ENCODE data around the gene EPC2.

DNA sequence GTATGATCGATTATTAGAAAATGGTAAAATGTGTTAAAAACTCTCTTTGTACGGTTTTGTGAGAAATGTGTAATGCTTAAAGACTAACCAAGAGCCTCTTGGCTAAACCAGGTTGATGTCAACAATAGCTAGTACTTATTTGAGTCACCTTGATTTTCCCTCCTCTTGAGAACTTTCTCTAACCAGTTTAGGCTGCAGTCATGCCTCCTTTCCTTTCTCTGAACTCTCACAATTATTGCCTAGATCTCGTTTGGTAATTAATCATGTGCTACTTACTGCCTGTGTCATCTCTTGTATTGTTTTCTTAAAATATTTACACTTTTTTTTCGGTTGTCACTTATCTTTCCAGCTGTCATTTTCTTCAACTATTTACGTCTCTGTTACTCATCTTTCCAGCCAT is 1.1 kb upstream of the EPC2 start:
- no peak for TF ChIP-seq CTCF (conservative IDR thresholded peaks at IDR 0.05)
- no peak for TF ChIP-seq ZFX (IDR thresholded peaks at IDR 0.05)

All from C4-2B (cell line).